ENCODE results near the gene ZNF598. TPM values are rescaled to one million over a fixed set of nuclear protein-coding genes. Genes with fewer than 3 reads are reported as not detected.

Gene ZNF598
- total and polyA plus RNA-seq, 2 of the 13 experiments (the other 11 are each of a cell fraction or from before 2014, with no cell fraction given) = 13.5 to 14.2 TPM

DNA sequence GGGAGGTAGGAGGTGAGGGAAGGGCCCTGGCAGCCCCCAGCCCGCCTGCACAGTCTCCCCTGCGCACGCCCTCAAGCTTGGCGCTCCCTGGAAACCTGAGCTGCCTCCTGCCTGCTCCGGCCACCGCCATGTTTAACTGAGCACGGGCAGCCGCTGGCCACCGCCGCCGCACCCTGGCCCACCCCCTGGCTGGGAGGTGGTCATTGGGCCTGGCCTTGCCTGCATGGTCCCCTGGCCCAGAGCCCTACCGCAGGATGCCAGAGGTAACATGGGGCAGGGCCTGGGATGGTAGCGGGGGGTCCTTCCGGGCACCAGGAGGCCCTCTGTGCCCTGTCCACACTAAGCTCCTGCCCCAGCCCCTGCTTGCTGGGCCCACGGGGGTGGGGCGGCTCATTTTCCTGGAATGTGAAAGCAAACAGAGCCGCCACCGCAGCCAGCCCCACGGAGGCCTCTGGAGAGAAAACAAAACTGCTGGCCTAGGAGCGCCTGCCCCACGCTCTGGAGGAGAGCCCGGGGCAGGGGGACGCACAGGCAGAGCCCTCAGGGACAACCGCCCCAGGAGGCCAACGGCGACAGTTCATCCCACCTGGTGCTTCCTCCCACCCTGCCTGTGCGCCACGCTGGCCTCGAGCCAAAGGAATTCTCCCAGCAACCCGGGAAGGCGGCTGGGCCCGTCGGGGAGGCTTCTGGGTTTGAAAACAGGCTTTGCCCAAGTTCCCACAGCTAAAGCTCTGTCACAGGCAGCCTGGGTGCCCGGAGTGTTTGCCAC, 26.0 kb upstream of the ZNF598 start (continued):
- no peak for TF ChIP-seq MATR3 (CRISPR knock-in tag; IDR thresholded peaks at IDR 0.05)
- TF ChIP-seq ZNF33B (CRISPR knock-in tag; IDR thresholded peaks at IDR 0.05) = no peak
- TF ChIP-seq ZSCAN30 (CRISPR knock-in tag; IDR thresholded peaks at IDR 0.05) = no peak
- no peak for TF ChIP-seq ZNF567 (CRISPR knock-in tag; IDR thresholded peaks at IDR 0.05; ENCODE audit: borderline replicate concordance)
- TF ChIP-seq ZNF12 (CRISPR knock-in tag; IDR thresholded peaks at IDR 0.05) = 0 out of 2 replicates have a peak, but pooled peaks have one; percentile 49
- TF ChIP-seq ZNF501 (CRISPR knock-in tag; IDR thresholded peaks at IDR 0.05) = peak; percentile 62
- no peak for TF ChIP-seq ZNF672 (CRISPR knock-in tag; IDR thresholded peaks at IDR 0.05)
- TF ChIP-seq SSRP1 (CRISPR knock-in tag; IDR thresholded peaks at IDR 0.05) = no peak
- peak; percentile 98 for TF ChIP-seq ZNF296 (CRISPR knock-in tag; conservative IDR thresholded peaks at IDR 0.05)
- peak; percentile 73; the same call in 1 of the 2 replicates for TF ChIP-seq ZNF556 (CRISPR knock-in tag; IDR thresholded peaks at IDR 0.05; ENCODE audit: borderline replicate concordance)
- TF ChIP-seq ZBED4 (CRISPR knock-in tag; IDR thresholded peaks at IDR 0.05; ENCODE audit: borderline replicate concordance) = peak; percentile 76; the same call in 1 of the 2 replicates
- TF ChIP-seq REPIN1 (CRISPR knock-in tag; IDR thresholded peaks at IDR 0.05; ENCODE audit: borderline replicate concordance, low read depth) = no peak
- TF ChIP-seq IRF2 (CRISPR knock-in tag; IDR thresholded peaks at IDR 0.05) = peak; percentile 38; the same call in 1 of the 2 replicates
- TF ChIP-seq DPF2 (CRISPR knock-in tag; IDR thresholded peaks at IDR 0.05; ENCODE audit: borderline replicate concordance, low read depth) = peak; percentile 62
- TF ChIP-seq ZNF878 (CRISPR knock-in tag; IDR thresholded peaks at IDR 0.05) = 0 out of 2 replicates have a peak, but pooled peaks have one; percentile 43
- TF ChIP-seq ADNP (CRISPR knock-in tag; IDR thresholded peaks at IDR 0.05) = no peak
- TF ChIP-seq TCF12 (IDR thresholded peaks at IDR 0.05) = no peak
- no peak for TF ChIP-seq TCF12 (CRISPR knock-in tag; IDR thresholded peaks at IDR 0.05)
- TF ChIP-seq ZNF639 (CRISPR knock-in tag; conservative IDR thresholded peaks at IDR 0.05) = peak; percentile 76; the same call in 1 of the 2 replicates
- no peak for TF ChIP-seq FOXP1 (IDR thresholded peaks at IDR 0.05)
- peak; percentile 50; the same call in 1 of the 2 replicates for TF ChIP-seq FOXP1 (CRISPR knock-in tag; IDR thresholded peaks at IDR 0.05)
- no peak for TF ChIP-seq MLLT10 (CRISPR knock-in tag; IDR thresholded peaks at IDR 0.05)
- no peak for TF ChIP-seq IKZF1 (IDR thresholded peaks at IDR 0.05)
- TF ChIP-seq BRCA1 (CRISPR knock-in tag; IDR thresholded peaks at IDR 0.05) = no peak
- peak; percentile 81; the same call in 1 of the 2 replicates for TF ChIP-seq MIER3 (CRISPR knock-in tag; IDR thresholded peaks at IDR 0.05; ENCODE audit: borderline replicate concordance)
- TF ChIP-seq ATF7-NPFF (CRISPR knock-in tag; IDR thresholded peaks at IDR 0.05; ENCODE audit: low read depth) = peak; percentile 54
- no peak for TF ChIP-seq HDAC6 (IDR thresholded peaks at IDR 0.05; ENCODE audit: low read depth, low read length)
- TF ChIP-seq EED (CRISPR knock-in tag; IDR thresholded peaks at IDR 0.05) = no peak
- 0 out of 2 replicates have a peak, but pooled peaks have one; percentile 44 for TF ChIP-seq SAFB2 (CRISPR knock-in tag; IDR thresholded peaks at IDR 0.05; ENCODE audit: borderline replicate concordance, low read depth)

Data from HepG2 (cell line).